NB4 (cell line): ENCODE data around the gene MYRF.

Experiments used
- CTCF ChIP-seq: IDR thresholded peaks from one replicate; pipeline ENCODE4 v1.5.1; 2012; ENCODE audit warnings: low read depth, low read length
- POLR2A ChIP-seq: IDR thresholded peaks from 2 replicates; pipeline ENCODE4 v1.6.1; 2011; ENCODE audit warnings: mild to moderate bottlenecking; ENCODE audit not compliant: insufficient read length; ENCODE audit errors: extremely low read depth

- no peak for TF ChIP-seq POLR2A
- no peak for TF ChIP-seq CTCF
Measured at GRCh38 chr11:61749591-61750217, 2.7 kb upstream of the MYRF start.
